SK-N-MC (cell line): Measurements from ENCODE around the gene SPRY1.

Source experiments
- EZH2 ChIP-seq: fragments of 200-600 bp; sonication (generic); IDR thresholded peaks from one replicate; pipeline ENCODE4 v1.6.1; 2017; ENCODE audit warnings: antibody characterized with exemption
- POLR2AphosphoS5 ChIP-seq: IDR thresholded peaks from 2 replicates; pipeline ENCODE4 v1.6.1; 2012; ENCODE audit warnings: mild to moderate bottlenecking, low read depth, low read length, borderline replicate concordance

DNA sequence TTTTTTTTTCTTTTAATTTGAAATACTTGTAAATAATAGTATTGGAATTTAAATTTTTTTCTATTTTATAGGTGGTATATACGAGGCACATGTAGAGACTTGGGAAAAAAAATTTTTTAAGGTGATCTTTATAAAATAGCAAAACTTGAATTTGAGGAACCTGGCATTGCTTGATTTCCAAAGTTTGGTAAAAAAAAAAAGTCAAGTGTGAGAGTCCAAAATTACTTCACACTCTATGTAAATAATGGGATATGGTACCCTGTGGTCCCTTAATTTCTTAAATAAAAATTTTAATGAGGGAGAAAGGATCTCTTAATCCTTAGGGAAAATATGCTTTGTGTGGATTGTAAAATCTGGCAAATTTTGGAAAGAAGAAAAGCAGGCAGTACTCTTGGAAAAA, 19.0 kb downstream of the SPRY1 start:
- TF ChIP-seq POLR2AphosphoS5: no peak
- no peak for TF ChIP-seq EZH2
